Mononuclear cell (primary cell): Measurements from ENCODE around the gene P2RX5. TPM values are rescaled to one million over a fixed set of nuclear protein-coding genes. Genes with fewer than 3 reads are reported as not detected.

ENCODE experiments used
- H3K27me3 ChIP-seq: 2 replicates; pipeline ENCODE4 v1.6.0; 2011; ENCODE audit warnings: low read length, control low read depth; ENCODE audit not compliant: insufficient read depth
- H3K4me1 ChIP-seq: 2 replicates; pipeline ENCODE4 v1.5.1; 2011; ENCODE audit warnings: mild to moderate bottlenecking, low read length, control low read depth; ENCODE audit not compliant: insufficient read depth
- H3K4me3 ChIP-seq: 2 replicates; pipeline ENCODE4 v1.5.1; 2011; ENCODE audit warnings: mild to moderate bottlenecking, low read length, moderate library complexity
- H3K9me3 ChIP-seq: 2 replicates; pipeline ENCODE4 v1.5.1; 2011; ENCODE audit warnings: low read depth, mild to moderate bottlenecking, control low read depth, low read length
- total RNA-seq: library from RNA; depleted of rRNA; stranded (reverse); fragments of >200 nt; gene quantifications from one replicate; pipeline ENCODE4 v1.2.3, GENCODE V29; 2012

Gene P2RX5
- total RNA-seq, 1 donor, result 15.6 TPM

DNA sequence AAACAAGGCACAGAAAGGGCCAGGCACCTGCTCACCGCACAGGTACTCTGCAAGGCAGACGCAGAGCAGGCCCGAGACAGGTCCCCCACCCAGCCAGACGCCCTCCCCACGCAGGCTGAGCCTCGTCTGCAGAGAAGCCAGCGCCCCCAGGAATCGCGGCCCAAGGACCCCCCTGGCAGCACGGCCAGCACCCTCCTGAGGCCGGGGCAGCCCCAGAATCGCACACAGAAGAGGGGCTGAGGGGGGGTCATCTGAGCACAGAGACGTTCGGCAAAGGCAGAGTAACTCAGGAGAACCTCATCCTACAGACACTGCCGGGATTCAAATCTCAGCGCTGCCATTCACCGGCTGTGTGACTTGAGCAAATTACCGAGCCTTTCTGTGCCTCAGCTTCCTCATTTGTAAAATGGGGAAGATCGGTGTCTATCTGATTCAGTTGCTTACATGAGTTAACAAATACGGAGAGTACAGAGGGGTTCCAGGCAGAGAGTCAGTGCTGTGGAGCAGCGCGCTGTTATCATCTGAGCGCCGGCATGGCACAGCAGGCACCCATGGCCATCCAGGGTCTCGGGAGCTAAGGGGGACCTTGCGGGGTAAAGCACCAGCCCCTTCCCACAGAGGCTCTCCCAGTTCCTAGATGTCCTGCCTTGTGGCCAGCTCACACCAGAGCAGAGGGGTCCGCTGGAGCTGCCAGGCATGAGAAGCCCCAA lies 17.0 kb downstream of the P2RX5 start:
- Histone ChIP-seq H3K27me3 (no peaks in the 10 kb centered on the region), H3K9me3 (no peaks in the 10 kb centered on the region), H3K4me1 (peaks cover 14% of the 10 kb centered on the region), H3K4me3 (no peak overlapping the region)

- no peaks in the 10 kb centered on the region for H3K9me3 ChIP-seq
- H3K4me3 ChIP-seq, result no peak overlapping the region
- H3K4me1 ChIP-seq, result peaks cover 13% of the 10 kb centered on the region
- no peaks in the 10 kb centered on the region for H3K27me3 ChIP-seq
Measured at GRCh38 chr17:3678095-3678820, 17.7 kb downstream of the P2RX5 start.

GRCh38 chr17:3675886-3676285 lies 20.1 kb downstream of the P2RX5 start:
- H3K27me3 ChIP-seq, result no peaks in the 10 kb centered on the region
- no peak overlapping the region for H3K4me3 ChIP-seq

DNA sequence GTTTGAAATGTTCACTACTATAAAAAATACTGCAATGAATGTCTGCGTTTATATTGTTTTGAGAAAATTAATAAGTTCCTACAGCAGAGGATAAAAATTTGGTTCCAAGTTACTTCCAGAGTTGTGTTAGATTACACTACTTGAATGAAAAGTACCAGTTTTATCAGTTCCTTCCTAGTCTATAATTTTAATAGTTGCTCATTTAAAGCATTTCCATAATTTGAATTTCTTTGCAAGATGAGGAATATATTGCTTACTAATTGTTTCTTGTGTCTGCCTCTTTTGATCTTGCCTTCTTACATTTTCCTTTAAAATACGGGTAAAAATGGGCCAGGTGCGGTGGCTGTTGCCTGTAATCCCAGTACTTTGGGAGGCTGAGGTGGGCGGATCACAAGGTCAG lies 23.4 kb downstream of the P2RX5 start:
- H3K4me1 ChIP-seq, result peaks cover 19% of the 10 kb centered on the region
- H3K9me3 ChIP-seq, result no peaks in the 10 kb centered on the region
- no peak overlapping the region for H3K4me3 ChIP-seq
- no peaks in the 10 kb centered on the region for H3K27me3 ChIP-seq

More at GRCh38 chr17:3675886-3676285, 20.1 kb downstream of the P2RX5 start:
- Histone ChIP-seq H3K4me1 (peaks cover 8% of the 10 kb centered on the region), H3K9me3 (no peaks in the 10 kb centered on the region)

- Histone ChIP-seq H3K27me3 (no peaks in the 10 kb centered on the region), H3K4me1 (peaks cover 24% of the 10 kb centered on the region), H3K9me3 (no peaks in the 10 kb centered on the region), H3K4me3 (peak overlapping the region; percentile 97)
Measured at GRCh38 chr17:3669548-3669947, 26.4 kb downstream of the P2RX5 start.

- no peaks in the 10 kb centered on the region for H3K9me3 ChIP-seq
- H3K4me1 ChIP-seq, result peaks cover 24% of the 10 kb centered on the region
- H3K4me3 ChIP-seq, result peak overlapping the region; percentile 97
- H3K27me3 ChIP-seq, result no peaks in the 10 kb centered on the region
Measured at GRCh38 chr17:3669085-3669347, 26.9 kb downstream of the P2RX5 start.

- Histone ChIP-seq H3K4me1 (peaks cover 24% of the 10 kb centered on the region), H3K9me3 (no peaks in the 10 kb centered on the region), H3K27me3 (no peaks in the 10 kb centered on the region), H3K4me3 (peak within 1 kb of the TSS; percentile 97)
Measured at GRCh38 chr17:3668279-3669084, 27.5 kb downstream of the P2RX5 start, which contains the start of the genes EMC6 and TAX1BP3. Gene EMC6, plus strand, starts transcription at chr17:3668812. Its CDS starts 335 bp downstream, at chr17:3669147. Gene TAX1BP3, minus strand, starts transcription at chr17:3668578. Its CDS starts 52 bp downstream, at chr17:3668526.

GRCh38 chr17:3667366-3668278 lies 28.3 kb downstream of the P2RX5 start:
- H3K27me3 ChIP-seq, result no peaks in the 10 kb centered on the region

DNA sequence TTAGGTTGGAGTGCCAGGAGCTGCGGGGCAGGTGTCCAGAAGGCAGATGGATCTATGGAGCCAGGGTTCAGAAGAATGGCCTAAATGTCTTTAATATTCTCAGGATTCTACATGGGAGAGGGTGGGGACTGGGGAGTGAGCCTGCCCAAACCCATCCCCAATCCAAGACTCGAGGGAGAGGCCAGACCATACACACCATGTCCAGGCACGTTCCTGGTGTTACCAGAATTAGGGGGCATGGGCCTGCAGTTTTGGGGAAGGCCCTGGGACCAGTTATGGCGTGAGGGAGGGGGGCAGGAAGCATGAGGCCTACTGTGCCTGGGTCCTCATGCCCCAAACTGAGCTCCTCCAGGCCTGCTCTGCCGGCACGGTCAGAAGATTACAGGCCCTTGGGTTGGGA lies 29.4 kb downstream of the P2RX5 start:
- no peaks in the 10 kb centered on the region for H3K27me3 ChIP-seq
- H3K4me1 ChIP-seq, result peaks cover 24% of the 10 kb centered on the region
- no peak overlapping the region for H3K4me3 ChIP-seq
- H3K9me3 ChIP-seq, result no peaks in the 10 kb centered on the region

More at GRCh38 chr17:3667366-3668278, 28.3 kb downstream of the P2RX5 start:
- Histone ChIP-seq H3K4me1 (peaks cover 24% of the 10 kb centered on the region), H3K9me3 (no peaks in the 10 kb centered on the region), H3K4me3 (peak overlapping the region; percentile 97)

DNA sequence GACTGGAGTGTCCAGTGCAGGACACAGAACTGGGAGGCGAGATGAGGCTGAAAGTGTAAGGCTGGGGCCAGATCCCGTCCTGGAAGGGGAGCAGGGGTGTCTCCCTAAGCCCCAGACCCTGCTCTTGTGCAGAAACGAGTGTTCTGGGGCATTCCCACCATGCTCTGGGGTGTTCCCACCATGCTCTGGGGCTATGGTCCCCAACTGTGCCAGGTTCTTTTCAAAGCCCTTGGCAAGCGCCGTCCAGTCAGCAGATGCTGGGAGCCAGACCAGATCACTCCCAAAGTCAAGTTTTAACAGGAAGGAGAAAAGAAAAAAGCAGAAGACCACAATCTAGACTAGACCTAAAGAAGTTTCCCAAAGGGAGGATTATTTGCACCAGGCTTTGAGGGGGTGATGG lies 30.1 kb downstream of the P2RX5 start:
- Histone ChIP-seq H3K4me3 (no peak overlapping the region), H3K9me3 (no peaks in the 10 kb centered on the region), H3K27me3 (no peaks in the 10 kb centered on the region)

GRCh38 chr17:3663102-3664011 lies 32.6 kb downstream of the P2RX5 start:
- no peak overlapping the region for H3K4me3 ChIP-seq
- H3K4me1 ChIP-seq, result peaks cover 10% of the 10 kb centered on the region
- H3K27me3 ChIP-seq, result no peaks in the 10 kb centered on the region
- H3K9me3 ChIP-seq, result no peaks in the 10 kb centered on the region

More for the DNA sequence above, 30.1 kb downstream of the P2RX5 start:
- peaks cover 24% of the 10 kb centered on the region for H3K4me1 ChIP-seq

- H3K4me3 ChIP-seq, result no peak overlapping the region
Measured at GRCh38 chr17:3660311-3660891, 35.6 kb downstream of the P2RX5 start.

DNA sequence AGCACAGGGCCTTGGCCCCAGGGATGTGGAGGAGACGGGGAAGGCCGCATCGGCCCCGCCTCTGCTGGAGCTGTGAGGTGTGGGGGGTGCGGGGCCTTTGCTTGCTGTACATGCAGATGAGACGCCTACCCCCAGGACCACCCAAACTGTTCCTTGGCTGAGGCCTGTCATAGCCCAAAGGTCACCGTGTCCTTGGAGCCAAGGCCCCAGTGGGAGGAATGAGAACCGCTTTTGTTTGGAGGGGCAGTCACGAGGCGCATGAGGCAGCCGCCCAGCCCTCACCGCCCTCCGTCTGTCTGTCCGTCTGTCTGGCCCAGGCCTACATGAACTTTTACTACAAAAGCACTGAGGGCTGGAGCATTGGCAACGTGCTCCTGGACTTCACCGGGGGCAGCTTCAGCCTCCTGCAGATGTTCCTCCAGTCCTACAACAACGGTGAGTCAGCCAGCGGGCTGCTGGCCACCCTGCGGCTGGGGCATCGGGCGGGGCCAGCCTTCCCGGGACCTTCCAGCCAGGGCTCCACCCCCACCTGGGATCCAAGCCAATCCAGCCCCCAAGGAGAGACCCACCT lies 36.3 kb downstream of the P2RX5 start:
- H3K4me1 ChIP-seq, result no peaks in the 10 kb centered on the region
- no peaks in the 10 kb centered on the region for H3K27me3 ChIP-seq
- H3K9me3 ChIP-seq, result no peaks in the 10 kb centered on the region
- no peak overlapping the region for H3K4me3 ChIP-seq

More at GRCh38 chr17:3660311-3660891, 35.6 kb downstream of the P2RX5 start:
- H3K4me1 ChIP-seq, result no peaks in the 10 kb centered on the region
- H3K9me3 ChIP-seq, result no peaks in the 10 kb centered on the region
- no peaks in the 10 kb centered on the region for H3K27me3 ChIP-seq
